HCT116 (cell line): Measurements from ENCODE around the gene SP140L. TPM values are rescaled to one million over a fixed set of nuclear protein-coding genes. Genes with fewer than 3 reads are reported as not detected.

Source experiments
- ATAC-seq: fragments of 200-7000 bp; cut with Tn5 transposase; 2 replicates; pipeline ENCODE4 v1.9.1; 2020; ENCODE audit warnings: mild to moderate bottlenecking, moderate library complexity
- BruUV-seq: library from RNA; stranded (reverse); fragments of 400-500 nt; replicated peaks from 2 replicates; lab custom pipeline; 2021; lab: Mats Ljungman, UMichigan
- CTCF ChIA-PET: fragments of 300-600 bp; sonication (Branson Sonifier 250); formaldehyde crosslinking; loops from one replicate; lab custom pipeline; 2021; ENCODE audit warnings: antibody characterized with exemption; lab: Charles Lee
- POLR2A ChIA-PET: fragments of 300-600, 350-600 bp; sonication (Branson Sonifier 250); formaldehyde crosslinking; loops from one replicate; lab custom pipeline; 2021; ENCODE audit warnings: antibody characterized with exemption; lab: Charles Lee
- RAD21 ChIA-PET, 2 experiments: fragments of 300-600 bp; sonication (Branson Sonifier 250); formaldehyde crosslinking; loops; one replicate each; lab custom pipeline; 2023; ENCODE audit warnings: low total read pairs in 2 of 2; ENCODE audit not compliant: uncharacterized antibody in 2 of 2, unreplicated experiment in 2 of 2, low non-redundant PET in 1 of 2; lab: Charles Lee
- DNase-seq: peaks from one replicate; pipeline ENCODE4 v3.0.0-alpha.2; 2010; ENCODE audit warnings: low read depth, low spot score
- H2AFZ ChIP-seq: fragments of 200-600 bp; shearing (Covaris generic), sonication (generic); 2 replicates; pipeline ENCODE4 v1.6.1; 2017; ENCODE audit warnings: low read depth, mixed run types, mixed read lengths, antibody characterized with exemption, low read length; ENCODE audit not compliant: poor library complexity, severe bottlenecking
- H3K27ac ChIP-seq: 2 replicates; pipeline ENCODE4 v1.5.1; 2012; ENCODE audit warnings: low read depth, low read length
- H3K27me3 ChIP-seq: fragments of 200-600 bp; sonication (generic); 2 replicates; pipeline ENCODE4 v1.6.1; 2016; ENCODE audit warnings: mixed run types, low read length, mixed read lengths; ENCODE audit not compliant: insufficient read depth
- H3K36me3 ChIP-seq, 2 experiments: fragments of 200-500 bp in 1 of 2; fragments of 200-600 bp in 1 of 2; sonication (Bioruptor generic) in 1 of 2; sonication (generic) in 1 of 2; 2 replicates each; pipeline versions ENCODE4 v1.5.1 to v1.6.1; 2014 to 2016; ENCODE audit warnings: low read length in 2 of 2, inconsistent platforms in 1 of 2, mixed read lengths in 1 of 2, mixed run types in 1 of 2; ENCODE audit not compliant: insufficient read depth in 2 of 2, control insufficient read depth in 1 of 2
- H3K4me1 ChIP-seq, 2 experiments: fragments of 200-600 bp in 1 of 2; sonication (generic) in 1 of 2; 2 replicates each; pipeline versions ENCODE4 v1.5.1 to v1.6.1; 2012 to 2017; ENCODE audit warnings: low read length in 2 of 2, inconsistent platforms in 1 of 2, mild to moderate bottlenecking in 1 of 2, mixed read lengths in 1 of 2, mixed run types in 1 of 2, moderate library complexity in 1 of 2; ENCODE audit not compliant: insufficient read depth in 2 of 2, control insufficient read depth in 1 of 2
- H3K4me2 ChIP-seq: fragments of 200-600 bp; sonication (generic); 2 replicates; pipeline ENCODE4 v1.6.1; 2017; ENCODE audit warnings: mixed run types, low read length, mixed read lengths
- H3K4me3 ChIP-seq, 2 experiments: fragments of 200-600 bp in 1 of 2; sonication (generic) in 1 of 2; replicated peaks in 1 of 2; 2 replicates each; pipeline ENCODE4 v1.5.1; 2011 to 2016; ENCODE audit warnings: low read length in 2 of 2, control low read depth in 1 of 2, low read depth in 1 of 2, mild to moderate bottlenecking in 1 of 2, mixed read lengths in 1 of 2, mixed run types in 1 of 2
- H3K79me2 ChIP-seq: fragments of 200-600 bp; sonication (generic); 2 replicates; pipeline ENCODE4 v1.6.1; 2017; ENCODE audit warnings: mild to moderate bottlenecking, mixed run types, low read length, moderate library complexity, mixed read lengths; ENCODE audit not compliant: insufficient read depth
- H3K9ac ChIP-seq: fragments of 200-600 bp; sonication (generic); 2 replicates; pipeline ENCODE4 v1.6.1; 2016; ENCODE audit warnings: low read length, mixed read lengths
- H3K9me2 ChIP-seq: fragments of 200-600 bp; sonication (generic), shearing (Covaris generic); 2 replicates; pipeline ENCODE4 v1.6.1; 2017; ENCODE audit warnings: mixed run types, mild to moderate bottlenecking, moderate library complexity; ENCODE audit not compliant: insufficient read depth
- H3K9me3 ChIP-seq, 2 experiments: fragments of 200-500 bp in 1 of 2; fragments of 200-600 bp in 1 of 2; sonication (Bioruptor generic) in 1 of 2; sonication (generic) in 1 of 2; 2 replicates each; pipeline ENCODE4 v1.6.1; 2014 to 2017; ENCODE audit warnings: low read length in 2 of 2, mixed read lengths in 2 of 2, inconsistent platforms in 1 of 2, low read depth in 1 of 2, mild to moderate bottlenecking in 1 of 2, mixed run types in 1 of 2, moderate library complexity in 1 of 2; ENCODE audit not compliant: control insufficient read depth in 1 of 2, insufficient read depth in 1 of 2
- H4K20me1 ChIP-seq: fragments of 200-600 bp; sonication (generic), shearing (Covaris generic); 2 replicates; pipeline ENCODE4 v1.6.1; 2017; ENCODE audit warnings: mixed run types, mild to moderate bottlenecking, moderate library complexity; ENCODE audit not compliant: insufficient read depth
- CBX3 ChIP-seq: IDR thresholded peaks from 2 replicates; pipeline ENCODE4 v1.6.1; 2012; ENCODE audit warnings: low read depth
- FOSL1 ChIP-seq: IDR thresholded peaks from 2 replicates; pipeline ENCODE4 v1.6.1; 2012; ENCODE audit warnings: low read depth
- POLR2A ChIP-seq: IDR thresholded peaks from 2 replicates; pipeline ENCODE4 v1.7.0; 2011; ENCODE audit warnings: borderline replicate concordance; ENCODE audit not compliant: insufficient read depth, insufficient read length; ENCODE audit errors: extremely low read depth
- SIN3A ChIP-seq: IDR thresholded peaks from 2 replicates; pipeline ENCODE4 v1.6.1; 2012; ENCODE audit warnings: low read depth
- SRF ChIP-seq: IDR thresholded peaks from 2 replicates; pipeline ENCODE4 v1.6.1; 2012; ENCODE audit warnings: low read depth
- YY1 ChIP-seq: IDR thresholded peaks from 2 replicates; pipeline ENCODE4 v1.6.1; 2011; ENCODE audit warnings: low read length, low read depth, moderate library complexity, mild to moderate bottlenecking; ENCODE audit not compliant: insufficient replicate concordance; ENCODE audit errors: extremely low read depth
- ZFX ChIP-seq: fragments of 450-650 bp; IDR thresholded peaks from 2 replicates; pipeline ENCODE4 v1.6.1; 2017
- intact Hi-C: fragments of 100-400 bp; cut with micrococcal nuclease; formaldehyde crosslinking; loops from 2 replicates; pipeline ENCODE4 v1.10.0; 2022
- total RNA-seq: library from RNA; stranded (reverse); gene quantifications from one replicate; pipeline ENCODE4 v1.2.1, GENCODE V29; 2021; ENCODE audit not compliant: unreplicated experiment
- TF ChIP-seq, protein P1 (sequence below): IDR thresholded peaks from 2 replicates; pipeline ENCODE4 v1.6.1; 2012
- TF ChIP-seq, protein P2 (sequence below), 3 experiments: fragments of 200-600 bp in 1 of 3; sonication (generic) in 1 of 3; IDR thresholded peaks in 2 of 3; conservative IDR thresholded peaks in 1 of 3; 2 replicates each; pipeline ENCODE4 v1.5.1; 2012 to 2017; ENCODE audit warnings: low read depth in 2 of 3, low read length in 2 of 3, antibody characterized with exemption in 1 of 3, borderline replicate concordance in 1 of 3, control low read depth in 1 of 3, mild to moderate bottlenecking in 1 of 3, mixed read lengths in 1 of 3, mixed run types in 1 of 3, moderate library complexity in 1 of 3; ENCODE audit not compliant: insufficient read depth in 1 of 3

SP140L gene
- total RNA-seq, 1 experiment from 2014 or later, result 28.9 TPM

DNA sequence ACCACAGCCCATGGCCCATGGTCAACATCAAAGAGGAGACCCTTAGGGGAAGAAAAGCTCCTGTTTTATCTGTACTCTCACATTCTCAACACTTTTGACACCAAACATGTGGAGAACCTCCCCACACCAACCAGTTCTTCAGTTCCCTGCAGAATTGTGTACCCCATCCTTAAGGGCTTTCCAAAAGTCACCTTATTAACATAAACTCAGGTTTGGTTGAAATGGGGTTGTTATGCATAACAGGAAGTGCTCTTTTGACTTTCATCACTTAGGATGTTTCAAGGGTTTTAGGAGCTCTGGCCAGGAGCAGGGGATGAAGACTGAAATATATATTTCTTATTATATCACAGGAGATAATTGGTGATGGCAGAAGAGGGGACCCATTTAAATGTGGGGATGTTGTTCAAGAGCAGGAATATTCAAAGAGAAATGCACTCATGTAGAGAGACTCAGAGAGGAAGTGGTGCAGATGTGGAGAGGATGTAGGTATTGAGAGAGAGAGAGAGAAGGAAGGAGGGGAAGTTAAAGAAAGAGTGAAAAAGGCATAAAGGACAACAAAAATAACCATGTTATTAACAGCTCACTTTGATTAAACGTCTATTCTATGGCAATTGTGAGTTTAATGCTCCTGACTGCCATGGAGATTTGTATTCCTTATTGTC is 35.2 kb downstream of the SP140L start:
- no TSS peak for BruUV-seq
- POLR2A ChIA-PET, result no interaction called here
- DNase-seq (no peak), ATAC-seq (no peak)
- no peaks in the 10 kb centered on the region for H3K9me3 ChIP-seq
- H3K9me2 ChIP-seq, result no peaks in the 10 kb centered on the region
- no peak overlapping the region for H3K4me3 ChIP-seq
- H2AFZ ChIP-seq, result no peak overlapping the region
- intact Hi-C loops, result no loop called here
- no peaks in the 10 kb centered on the region for H3K79me2 ChIP-seq
- H3K27ac ChIP-seq, result no peak overlapping the region
- peaks cover 3 to 9% of the 10 kb centered on the region in 2 experiments; a peak in 2 of 4 replicates for H3K36me3 ChIP-seq
- TF ChIP-seq SRF (no peak), YY1 (no peak), ZFX (no peak), POLR2A (no peak), CBX3 (no peak), FOSL1 (no peak), SIN3A (no peak)
- TF ChIP-seq, protein P1, sequence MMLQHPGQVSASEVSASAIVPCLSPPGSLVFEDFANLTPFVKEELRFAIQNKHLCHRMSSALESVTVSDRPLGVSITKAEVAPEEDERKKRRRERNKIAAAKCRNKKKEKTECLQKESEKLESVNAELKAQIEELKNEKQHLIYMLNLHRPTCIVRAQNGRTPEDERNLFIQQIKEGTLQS, result no peak
- TF ChIP-seq, protein P2, sequence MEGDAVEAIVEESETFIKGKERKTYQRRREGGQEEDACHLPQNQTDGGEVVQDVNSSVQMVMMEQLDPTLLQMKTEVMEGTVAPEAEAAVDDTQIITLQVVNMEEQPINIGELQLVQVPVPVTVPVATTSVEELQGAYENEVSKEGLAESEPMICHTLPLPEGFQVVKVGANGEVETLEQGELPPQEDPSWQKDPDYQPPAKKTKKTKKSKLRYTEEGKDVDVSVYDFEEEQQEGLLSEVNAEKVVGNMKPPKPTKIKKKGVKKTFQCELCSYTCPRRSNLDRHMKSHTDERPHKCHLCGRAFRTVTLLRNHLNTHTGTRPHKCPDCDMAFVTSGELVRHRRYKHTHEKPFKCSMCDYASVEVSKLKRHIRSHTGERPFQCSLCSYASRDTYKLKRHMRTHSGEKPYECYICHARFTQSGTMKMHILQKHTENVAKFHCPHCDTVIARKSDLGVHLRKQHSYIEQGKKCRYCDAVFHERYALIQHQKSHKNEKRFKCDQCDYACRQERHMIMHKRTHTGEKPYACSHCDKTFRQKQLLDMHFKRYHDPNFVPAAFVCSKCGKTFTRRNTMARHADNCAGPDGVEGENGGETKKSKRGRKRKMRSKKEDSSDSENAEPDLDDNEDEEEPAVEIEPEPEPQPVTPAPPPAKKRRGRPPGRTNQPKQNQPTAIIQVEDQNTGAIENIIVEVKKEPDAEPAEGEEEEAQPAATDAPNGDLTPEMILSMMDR (IDR thresholded peaks at IDR 0.05 in 2 of 3, conservative IDR thresholded peaks at IDR 0.05 in 1 of 3; ENCODE audit: borderline replicate concordance in 1 of 3, insufficient read depth in 1 of 3, low read depth in 2 of 3, low read length in 2 of 3), result no peak
- no peaks in the 10 kb centered on the region for H3K27me3 ChIP-seq
- no peak overlapping the region for H3K9ac ChIP-seq
- no peak overlapping the region for H3K4me2 ChIP-seq
- RAD21 ChIA-PET, result no interaction called here
- H4K20me1 ChIP-seq, result no peaks in the 10 kb centered on the region
- no peaks in the 10 kb centered on the region for H3K4me1 ChIP-seq
- CTCF ChIA-PET, result no interaction called here
